Measurements from ENCODE around the gene HECTD3. TPM values are rescaled to one million over a fixed set of nuclear protein-coding genes. Genes with fewer than 3 reads are reported as not detected.

The HECTD3 gene
- total and polyA plus RNA-seq, 9 of the 15 experiments (the other 6 are each of a cell fraction or from before 2014, with no cell fraction given) = 6.3 to 50.8 (median 18.9) TPM

- TF ChIP-seq POLR3A (IDR thresholded peaks at IDR 0.05; ENCODE audit: borderline replicate concordance, extremely low read depth, insufficient read depth, insufficient read length) (no peak), FUS (optimal IDR thresholded peaks at IDR 0.05; ENCODE audit: low read depth, low read length) (no peak), POLR3G (IDR thresholded peaks at IDR 0.05; ENCODE audit: extremely low read depth, insufficient read length, insufficient replicate concordance) (no peak), MIER1 (IDR thresholded peaks at IDR 0.05; ENCODE audit: low read depth) (peak; percentile 22; the same call in 1 of the 2 replicates), ZNF174 (CRISPR knock-in tag; IDR thresholded peaks at IDR 0.05) (no peak), ZNF644 (tag; IDR thresholded peaks at IDR 0.05; ENCODE audit: low read depth) (no peak), TEAD2 (tag; IDR thresholded peaks at IDR 0.05) (no peak), RB1 (IDR thresholded peaks at IDR 0.05; ENCODE audit: low read depth) (peak; percentile 68; the same call in 1 of the 2 replicates), TRIM25 (IDR thresholded peaks at IDR 0.05; ENCODE audit: borderline replicate concordance) (0 out of 2 replicates have a peak, but pooled peaks have one; percentile 31), ARHGAP35 (IDR thresholded peaks at IDR 0.05; ENCODE audit: partially characterized antibody) (no peak), SUPT5H (IDR thresholded peaks at IDR 0.05) (peak; percentile 97), RFX5 (IDR thresholded peaks at IDR 0.05; ENCODE audit: low read depth, low read length) (no peak), RNF219 (CRISPR knock-in tag; IDR thresholded peaks at IDR 0.05) (no peak), EWSR1 (IDR thresholded peaks at IDR 0.05; ENCODE audit: borderline replicate concordance, low read depth, partially characterized antibody) (no peak), ZNF449 (CRISPR knock-in tag; IDR thresholded peaks at IDR 0.05) (no peak), ZBED1 (IDR thresholded peaks at IDR 0.05) (no peak; the same call in 1 of the 2 replicates), HIVEP1 (CRISPR knock-in tag; IDR thresholded peaks at IDR 0.05) (0 out of 2 replicates have a peak, but pooled peaks have one; percentile 53), ZKSCAN1 (IDR thresholded peaks at IDR 0.05; ENCODE audit: low read depth, low read length) (no peak; the same call in 1 of the 2 replicates), PTBP1 (IDR thresholded peaks at IDR 0.05; ENCODE audit: low read depth, low read length) (no peak), ZNF3 (CRISPR knock-in tag; IDR thresholded peaks at IDR 0.05) (0 out of 2 replicates have a peak, but pooled peaks have one; percentile 32), PHF21A (IDR thresholded peaks at IDR 0.05; ENCODE audit: borderline replicate concordance, low read depth) (no peak), ZNF764 (CRISPR knock-in tag; IDR thresholded peaks at IDR 0.05; ENCODE audit: low read depth) (no peak; the same call in 1 of the 2 replicates), TCF7L2 (IDR thresholded peaks at IDR 0.05; ENCODE audit: low read depth, low read length) (peak; percentile 40; the same call in 1 of the 2 replicates), ILK (tag; IDR thresholded peaks at IDR 0.05; ENCODE audit: borderline replicate concordance, low read depth) (no peak)
Observed at GRCh38 chr1:45011837-45012638, 914 bp upstream of the HECTD3 start, which contains the start of gene UROD (continued).
